Mucosa of rectum (tissue), 2 donors: ENCODE data around the gene ANKRD40.
A peak's percentile ranks its signal among the peaks of the same experiment; 100 is the strongest.
"Not testable (repeated sequence)": the region's sequence is repeated elsewhere in the genome, so short reads cannot be mapped to it uniquely, and the experiment has no call there.

Experiments used
- H3K27ac ChIP-seq, 2 donors: one replicate each; pipeline ENCODE4 v1.7.0; 2013; ENCODE audit warnings: inconsistent platforms in 2 of 2, low read depth in 2 of 2, low read length in 2 of 2
- H3K27me3 ChIP-seq, 2 donors: one replicate each; pipeline ENCODE4 v1.7.0; 2013; ENCODE audit warnings: low read length in 2 of 2; ENCODE audit not compliant: control insufficient read depth in 2 of 2, insufficient read depth in 2 of 2
- H3K36me3 ChIP-seq, 2 donors: one replicate each; pipeline ENCODE4 v1.7.0; 2013; ENCODE audit warnings: low read length in 2 of 2; ENCODE audit not compliant: control insufficient read depth in 2 of 2, insufficient read depth in 2 of 2
- H3K4me1 ChIP-seq, 2 donors: one replicate each; pipeline ENCODE4 v1.7.0; 2013; ENCODE audit warnings: low read length in 2 of 2, mild to moderate bottlenecking in 1 of 2; ENCODE audit not compliant: control insufficient read depth in 2 of 2, insufficient read depth in 2 of 2
- H3K4me3 ChIP-seq, 2 donors: one replicate each; pipeline ENCODE4 v1.7.0; 2013; ENCODE audit warnings: low read length in 2 of 2
- H3K9ac ChIP-seq, 2 donors: one replicate each; pipeline ENCODE4 v1.7.0; 2013; ENCODE audit warnings: low read length in 2 of 2, low read depth in 1 of 2, mild to moderate bottlenecking in 1 of 2
- H3K9me3 ChIP-seq, 2 donors: one replicate each; pipeline ENCODE4 v1.7.0; 2013; ENCODE audit warnings: low read length in 2 of 2; ENCODE audit not compliant: control insufficient read depth in 2 of 2
- donor health status: healthy.
- donor health status: Normal muscosa, but diverticular disease.

Gene ANKRD40

DNA sequence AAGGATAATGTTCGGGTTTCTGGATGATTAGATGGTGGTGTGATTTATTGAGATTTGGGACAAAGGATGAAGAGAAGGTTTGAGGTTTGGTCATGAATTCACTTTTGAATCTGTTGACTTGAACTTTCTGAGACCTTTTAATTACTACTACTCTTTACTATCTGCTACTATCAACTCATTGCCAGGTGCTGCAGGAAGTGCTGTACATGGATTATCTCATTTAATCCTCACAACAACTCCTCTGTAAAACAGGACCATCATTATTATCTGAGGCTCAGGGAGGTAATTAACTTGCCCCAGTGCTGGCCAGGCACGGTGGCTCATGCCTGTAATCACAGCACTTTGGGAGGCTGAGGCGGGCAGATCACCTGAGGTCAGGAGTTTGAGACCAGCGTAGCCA is 2.9 kb upstream of the ANKRD40 start:
- no peaks in the 10 kb centered on the region for H3K9me3 ChIP-seq
- no peak overlapping the region for H3K4me3 ChIP-seq
- H3K27me3 ChIP-seq: no peaks in the 10 kb centered on the region
- H3K27ac ChIP-seq: no peak overlapping the region
- no peaks in the 10 kb centered on the region for H3K36me3 ChIP-seq
- H3K4me1 ChIP-seq: peaks cover 14 to 15% of the 10 kb centered on the region in 2 donors
- no peak overlapping the region for H3K9ac ChIP-seq

DNA sequence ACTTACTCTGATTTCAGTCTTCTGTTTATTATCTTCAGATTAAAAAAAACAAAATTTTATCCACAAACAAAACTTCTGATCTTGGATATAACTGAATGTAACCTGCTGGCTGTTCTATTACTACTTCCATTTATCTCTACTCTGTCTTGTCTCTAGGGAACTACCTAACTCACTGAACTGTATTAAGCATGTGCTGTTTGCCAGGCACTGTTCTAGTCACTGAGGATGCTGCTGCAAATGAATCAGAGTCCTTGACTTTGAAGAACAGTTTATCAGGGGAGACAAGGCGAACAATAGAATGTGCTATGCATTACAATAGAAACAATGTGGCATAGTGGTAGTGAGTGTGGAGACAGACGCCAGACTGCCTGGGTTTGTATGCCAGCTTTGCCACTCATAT is 2.3 kb upstream of the ANKRD40 start:
- Histone ChIP-seq H3K36me3 (no peaks in the 10 kb centered on the region), H3K27me3 (no peaks in the 10 kb centered on the region), H3K4me3 (no peak overlapping the region), H3K9me3 (no peaks in the 10 kb centered on the region), H3K4me1 (peaks cover 14 to 15% of the 10 kb centered on the region in 2 donors), H3K27ac (no peak overlapping the region), H3K9ac (no peak overlapping the region)

DNA sequence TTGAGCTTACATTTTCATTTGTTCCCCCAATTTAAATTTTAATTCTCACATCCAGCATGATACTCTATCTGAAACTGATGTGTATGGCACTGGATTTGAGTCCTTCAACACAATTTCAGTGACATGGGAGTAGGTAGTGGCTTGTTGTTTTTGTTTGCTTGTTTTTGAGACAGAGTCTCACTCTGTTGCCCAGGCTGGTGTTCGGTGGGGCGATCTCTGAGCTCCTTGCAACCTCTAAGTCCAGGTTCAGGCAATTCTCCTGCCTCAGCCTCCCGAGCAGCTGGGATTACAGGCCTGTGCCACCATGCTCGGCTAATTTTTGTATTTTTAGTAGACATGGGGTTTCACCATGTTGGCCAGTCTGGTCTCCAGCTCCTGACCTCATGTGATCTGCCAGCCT is 1.3 kb upstream of the ANKRD40 start:
- peak overlapping the region; percentile 91 to 97 for H3K27ac ChIP-seq
- H3K4me1 ChIP-seq: peaks cover 14 to 15% of the 10 kb centered on the region in 2 donors
- H3K27me3 ChIP-seq, H3K9me3 ChIP-seq, H3K36me3 ChIP-seq: not testable (repeated sequence)
- peak overlapping the region; percentile 69 to 88 for H3K4me3 ChIP-seq
- peak overlapping the region; percentile 80 to 99 for H3K9ac ChIP-seq

DNA sequence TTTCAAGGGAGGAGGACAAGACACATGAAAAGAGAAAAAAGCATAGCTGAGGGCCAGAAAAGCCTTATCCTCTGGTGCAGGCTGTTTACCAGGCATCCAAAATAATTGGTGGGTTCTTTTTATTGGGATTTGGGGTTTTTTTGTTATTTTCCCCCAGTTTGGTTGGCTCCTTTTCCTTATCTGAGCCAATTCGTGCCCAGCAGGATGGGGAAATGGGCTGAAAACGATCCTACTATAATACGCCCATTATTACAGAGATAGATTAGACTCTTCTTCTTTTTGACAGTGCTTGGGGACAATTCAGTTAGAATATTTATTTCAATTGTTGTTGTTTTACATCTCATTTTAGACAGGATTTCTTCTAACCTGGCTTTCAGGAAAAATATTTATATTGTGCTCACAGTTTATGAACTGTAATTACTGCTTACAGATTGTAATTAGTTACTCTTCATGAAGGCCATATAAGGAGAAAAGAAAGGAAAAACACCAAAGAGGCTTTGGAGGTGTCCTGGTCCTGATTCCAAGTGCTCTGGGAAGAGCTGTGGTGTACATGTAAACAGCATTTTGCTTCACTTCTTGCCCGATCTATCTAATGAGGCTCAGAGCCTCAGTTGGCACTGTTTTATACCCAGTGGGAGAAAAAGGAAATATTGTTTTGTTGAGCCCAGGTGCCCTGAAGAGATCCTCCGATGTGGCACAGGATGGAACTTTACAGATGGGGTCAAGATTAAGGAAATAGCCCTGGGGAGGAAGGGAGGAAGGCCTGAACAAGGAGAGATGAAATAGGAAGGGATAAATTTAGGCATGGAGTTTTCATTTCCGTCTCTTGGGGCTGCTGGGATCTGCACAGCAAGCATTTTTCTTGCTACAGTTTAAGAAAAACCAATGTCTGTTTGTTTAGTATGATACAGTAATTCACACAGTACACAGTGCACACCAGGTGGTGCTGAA is 611 bp upstream of the ANKRD40 start:
- Histone ChIP-seq H3K4me3 (peak overlapping the region; percentile 69 to 88), H3K4me1 (peaks cover 14 to 15% of the 10 kb centered on the region in 2 donors), H3K27ac (peak overlapping the region; percentile 91 to 97), H3K9ac (peak overlapping the region; percentile 80 to 99), H3K9me3 (no peaks in the 10 kb centered on the region), H3K36me3 (peaks cover 0 to 7% of the 10 kb centered on the region in 2 donors), H3K27me3 (no peaks in the 10 kb centered on the region)

DNA sequence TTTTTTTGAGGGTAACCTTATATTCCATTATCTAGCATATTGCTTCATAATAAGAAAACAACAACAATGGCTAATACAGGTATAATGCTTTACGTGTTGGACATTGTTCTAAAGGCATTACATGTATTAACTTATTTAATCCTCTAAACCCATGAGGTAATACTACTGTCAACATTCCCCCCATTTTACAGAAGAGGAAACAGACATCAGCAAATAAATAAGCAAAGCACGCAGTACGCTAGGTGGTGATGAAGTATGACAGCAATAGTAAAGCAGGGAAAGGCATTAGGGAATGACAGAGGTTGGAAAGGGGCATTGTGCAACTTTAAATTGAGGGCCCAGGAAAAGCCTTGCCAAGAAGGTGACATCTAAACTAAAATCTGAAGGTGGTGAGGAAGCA is 4.6 kb downstream of the ANKRD40 start:
- H3K4me1 ChIP-seq: peaks cover 2% of the 10 kb centered on the region in 2 donors

DNA sequence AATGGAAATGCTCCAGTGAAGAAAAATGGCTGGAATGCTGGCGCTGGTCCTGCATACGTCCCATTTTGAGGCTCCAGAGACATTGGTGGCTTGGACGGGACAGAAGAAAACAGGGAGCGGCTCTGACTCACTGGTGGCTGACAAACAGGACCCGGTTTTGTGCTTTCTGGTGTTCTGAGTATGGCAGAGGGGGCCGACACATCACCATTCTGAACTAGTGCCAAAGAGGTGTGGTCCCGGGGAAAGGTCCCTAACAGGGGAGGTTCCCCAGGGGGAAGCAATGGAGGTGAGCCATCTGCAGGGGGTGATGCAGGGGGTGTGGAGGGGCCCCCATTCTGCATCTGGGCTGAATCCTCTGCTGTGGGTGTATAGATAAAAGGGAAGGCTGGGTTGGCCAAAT is 8.3 kb downstream of the ANKRD40 start:
- Histone ChIP-seq H3K9ac (no peak overlapping the region), H3K36me3 (peaks cover 42 to 48% of the 10 kb centered on the region in 2 donors), H3K27me3 (no peaks in the 10 kb centered on the region)

More for the DNA sequence above, 4.6 kb downstream of the ANKRD40 start:
- Histone ChIP-seq H3K9me3 (no peaks in the 10 kb centered on the region), H3K36me3 (peaks cover 17 to 22% of the 10 kb centered on the region in 2 donors), H3K27me3 (no peaks in the 10 kb centered on the region), H3K9ac (no peak overlapping the region), H3K4me3 (no peak overlapping the region), H3K27ac (no peak overlapping the region)

DNA sequence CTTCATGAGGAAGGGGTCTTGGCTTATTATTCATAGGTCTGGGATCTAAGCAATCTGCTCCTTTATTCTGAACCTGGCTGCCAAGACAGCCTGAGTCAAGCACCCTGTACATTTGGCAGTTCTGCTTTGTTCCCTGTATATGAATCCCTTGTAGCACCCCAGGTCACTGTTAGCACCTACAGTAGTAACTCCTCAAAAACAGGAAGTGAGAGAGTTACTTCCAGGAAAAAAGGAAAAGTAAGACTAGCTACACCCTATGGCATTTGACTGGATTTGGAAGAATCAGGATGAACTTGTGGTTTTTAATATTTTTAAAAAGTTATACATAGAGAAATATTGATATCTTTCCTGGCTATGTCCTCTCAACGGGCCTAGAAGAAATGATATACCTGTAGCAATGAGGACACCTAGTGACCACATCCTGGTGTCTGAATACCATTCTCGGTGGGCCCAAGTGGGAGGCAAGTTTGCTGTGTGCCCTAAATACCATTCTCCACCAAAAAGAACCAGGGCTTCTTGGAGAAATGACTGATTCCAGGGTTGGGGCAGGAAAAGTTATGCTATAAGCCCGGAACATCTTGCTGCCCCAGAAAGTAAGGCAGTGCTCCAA is 9.9 kb downstream of the ANKRD40 start:
- Histone ChIP-seq H3K27ac (peak overlapping the region; percentile 5 to 17), H3K4me3 (no peak overlapping the region), H3K9me3 (no peaks in the 10 kb centered on the region), H3K9ac (peak overlapping the region in 1 of 2 donors; percentile 1), H3K36me3 (peaks cover 43 to 46% of the 10 kb centered on the region in 2 donors), H3K27me3 (no peaks in the 10 kb centered on the region), H3K4me1 (peaks cover 12 to 31% of the 10 kb centered on the region in 2 donors)

More for the DNA sequence above, 8.3 kb downstream of the ANKRD40 start:
- Histone ChIP-seq H3K4me1 (peaks cover 9 to 18% of the 10 kb centered on the region in 2 donors), H3K9me3 (no peaks in the 10 kb centered on the region), H3K4me3 (no peak overlapping the region), H3K27ac (no peak overlapping the region)

DNA sequence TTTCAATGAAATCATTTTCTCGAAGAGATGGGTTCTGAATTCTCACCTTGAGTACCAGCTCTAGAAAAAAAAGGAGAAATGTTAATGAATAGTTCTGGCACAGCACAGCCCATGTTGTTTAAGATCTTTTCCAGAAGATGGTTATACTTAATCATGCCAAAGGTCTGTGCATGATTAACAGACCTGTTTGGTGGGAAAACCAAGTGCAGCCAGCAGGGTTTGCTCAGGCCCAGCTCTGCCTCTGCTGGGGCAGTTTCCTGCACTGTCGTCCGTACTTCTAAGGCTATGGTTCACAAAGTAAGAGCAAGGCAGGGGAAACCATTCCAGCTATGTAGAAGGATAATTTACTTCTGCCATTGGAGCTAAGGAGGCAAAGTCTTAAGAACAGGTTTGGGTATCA is 10.7 kb downstream of the ANKRD40 start:
- Histone ChIP-seq H3K27ac (peak overlapping the region; percentile 5 to 17), H3K4me3 (no peak overlapping the region), H3K4me1 (peaks cover 18 to 38% of the 10 kb centered on the region in 2 donors), H3K36me3 (peaks cover 46 to 49% of the 10 kb centered on the region in 2 donors), H3K27me3 (no peaks in the 10 kb centered on the region), H3K9me3 (no peaks in the 10 kb centered on the region), H3K9ac (peak overlapping the region; percentile 1 to 9)

DNA sequence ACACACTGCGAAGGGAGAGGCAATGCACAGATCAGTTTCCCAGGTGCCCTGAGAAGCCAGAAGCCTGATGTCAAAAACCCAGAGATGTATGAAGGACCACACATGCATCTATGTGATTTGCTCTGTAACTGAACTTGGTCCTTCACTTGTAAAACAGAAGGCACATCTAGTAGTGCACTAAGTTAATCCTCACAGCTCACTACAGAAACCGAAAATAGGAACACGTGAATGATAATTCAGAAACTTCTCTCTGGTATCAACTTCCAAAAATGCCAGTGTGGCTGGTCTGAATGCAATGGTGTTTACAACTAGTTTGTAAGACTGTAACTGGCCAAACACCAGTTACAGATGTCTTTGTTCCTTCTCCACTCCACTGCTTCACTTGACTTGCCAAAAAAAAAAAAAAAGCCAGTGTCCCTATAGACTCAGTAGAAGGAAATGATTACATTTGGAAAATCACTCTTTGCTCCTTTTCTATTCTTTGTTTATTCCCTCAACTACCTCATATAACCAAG is 11.3 kb downstream of the ANKRD40 start:
- Histone ChIP-seq H3K27me3 (no peaks in the 10 kb centered on the region), H3K4me1 (peaks cover 24 to 44% of the 10 kb centered on the region in 2 donors), H3K4me3 (no peak overlapping the region), H3K27ac (no peak overlapping the region), H3K9ac (no peak overlapping the region), H3K36me3 (peaks cover 46 to 49% of the 10 kb centered on the region in 2 donors), H3K9me3 (no peaks in the 10 kb centered on the region)
